ENCODE results near the gene SEMG2. TPM values are rescaled to one million over a fixed set of nuclear protein-coding genes. Genes with fewer than 3 reads are reported as not detected.

SEMG2 gene
- polyA plus RNA-seq, 1 of the 3 experiments (the other 2 are of a cell fraction), result not detected

GRCh38 chr20:45229264-45230056 lies 8.3 kb downstream of the SEMG2 start:
- no peak overlapping the region for H3K27ac ChIP-seq (ENCODE audit: low read depth in 2 of 2, low read length in 1 of 2)
- H3K9ac ChIP-seq, result no peak overlapping the region
- H3K9me2 ChIP-seq, result no peaks in the 10 kb centered on the region
- DNase-seq, result peak; percentile 12
- peaks cover 18% of the 10 kb centered on the region; the same call in 1 of the 2 replicates for H3K27me3 ChIP-seq (ENCODE audit: insufficient read depth)
- no peaks in the 10 kb centered on the region for H3K79me2 ChIP-seq (ENCODE audit: insufficient read depth)
- no peak overlapping the region for H2AFZ ChIP-seq (ENCODE audit: low read depth)
- WGBS (ENCODE audit: low lambda C conversion rate), result 18% methylated on average over 17 of the region's 18 CpGs
- H3K9me3 ChIP-seq, result no peaks in the 10 kb centered on the region
- TF ChIP-seq CHD2 (IDR thresholded peaks at IDR 0.05; ENCODE audit: low read length, partially characterized antibody) (no peak), FOXJ3 (CRISPR knock-in tag; IDR thresholded peaks at IDR 0.05) (no peak), TCF12 (IDR thresholded peaks at IDR 0.05) (no peak), NFIC (IDR thresholded peaks at IDR 0.05; ENCODE audit: borderline replicate concordance) (no peak), RXRA (IDR thresholded peaks at IDR 0.05; ENCODE audit: borderline replicate concordance, low read depth) (no peak), POLR2AphosphoS5 (IDR thresholded peaks at IDR 0.05; ENCODE audit: low read depth, low read length) (no peak), GABPA (IDR thresholded peaks at IDR 0.05; ENCODE audit: low read depth) (peak; percentile 54), CTCF (IDR thresholded peaks at IDR 0.05) (peak; percentile 40), RAD21 (IDR thresholded peaks at IDR 0.05; ENCODE audit: low read length) (peak; percentile 21; the same call in 1 of the 2 replicates), MAX (IDR thresholded peaks at IDR 0.05; ENCODE audit: low read depth) (no peak), SIN3A (IDR thresholded peaks at IDR 0.05; ENCODE audit: borderline replicate concordance, low read depth, low read length) (no peak), GATA2 (CRISPR knock-in tag; IDR thresholded peaks at IDR 0.05) (no peak), FOXM1 (IDR thresholded peaks at IDR 0.05; ENCODE audit: low read depth) (no peak)
- no peaks in the 10 kb centered on the region for H3F3A ChIP-seq (replicated peaks; ENCODE audit: insufficient read depth)
- no peaks in the 10 kb centered on the region for H4K20me1 ChIP-seq (ENCODE audit: insufficient read depth)
- no peak overlapping the region for H3K4me2 ChIP-seq
- H3K4me1 ChIP-seq (ENCODE audit: control insufficient read depth in 1 of 2, insufficient read depth in 2 of 2, low read depth in 1 of 2, low read length in 1 of 2), result no peaks in the 10 kb centered on the region
- CTCF ChIA-PET, result interaction anchor here (1.1 kb wide), 1 partner anchor 12 kb away, joined by 4 read pairs; no protein-coding TSS in a partner anchor
- 0 out of 4 replicates have a peak overlapping the region, but pooled peaks of 1 of the 2 experiments have one; percentile 16 for H3K4me3 ChIP-seq (ENCODE audit: low read depth in 2 of 2, low read length in 1 of 2)
- POLR2A ChIA-PET, result no interaction called here
- no peaks in the 10 kb centered on the region for H3K36me3 ChIP-seq (replicated peaks in 1 of 2; ENCODE audit: control insufficient read depth in 1 of 2, insufficient read depth in 2 of 2, low read length in 1 of 2)

- H3K4me1 ChIP-seq (ENCODE audit: control insufficient read depth in 1 of 2, insufficient read depth in 2 of 2, low read depth in 1 of 2, low read length in 1 of 2), result no peaks in the 10 kb centered on the region
- ChIA-PET CTCF (no interaction called here), POLR2A (no interaction called here)
- no peak overlapping the region for H3K27ac ChIP-seq (ENCODE audit: low read depth in 2 of 2, low read length in 1 of 2)
- H4K20me1 ChIP-seq (ENCODE audit: insufficient read depth), result no peaks in the 10 kb centered on the region
- no peak for DNase-seq
- no peaks in the 10 kb centered on the region for H3F3A ChIP-seq (replicated peaks; ENCODE audit: insufficient read depth)
- TF ChIP-seq NFIC (IDR thresholded peaks at IDR 0.05; ENCODE audit: borderline replicate concordance), result no peak
- no peak for TF ChIP-seq USF2 (IDR thresholded peaks at IDR 0.05; ENCODE audit: borderline replicate concordance, low read depth, low read length)
- no peak for TF ChIP-seq JUND (IDR thresholded peaks at IDR 0.05)
- no peak for TF ChIP-seq POLR2AphosphoS5 (IDR thresholded peaks at IDR 0.05; ENCODE audit: low read depth, low read length)
- TF ChIP-seq FOXJ3 (CRISPR knock-in tag; IDR thresholded peaks at IDR 0.05), result no peak
- no peak for TF ChIP-seq TEAD4 (IDR thresholded peaks at IDR 0.05; ENCODE audit: borderline replicate concordance, insufficient read depth)
- TF ChIP-seq IRF3 (IDR thresholded peaks at IDR 0.05; ENCODE audit: low read depth, low read length), result no peak
- TF ChIP-seq TAF1 (IDR thresholded peaks at IDR 0.05; ENCODE audit: borderline replicate concordance, low read depth, low read length), result no peak
- TF ChIP-seq FOXM1 (IDR thresholded peaks at IDR 0.05; ENCODE audit: low read depth), result no peak
- TF ChIP-seq CHD2 (IDR thresholded peaks at IDR 0.05; ENCODE audit: low read length, partially characterized antibody), result no peak
- no peak for TF ChIP-seq ZBTB33 (IDR thresholded peaks at IDR 0.05; ENCODE audit: borderline replicate concordance, low read depth)
- TF ChIP-seq YY1 (IDR thresholded peaks at IDR 0.05; ENCODE audit: low read depth), result no peak
- 33% methylated on average over 9 of the region's 9 CpGs for WGBS (ENCODE audit: low lambda C conversion rate)
- H3K79me2 ChIP-seq (ENCODE audit: insufficient read depth), result no peaks in the 10 kb centered on the region
- no peaks in the 10 kb centered on the region for H3K9me3 ChIP-seq
- H3K36me3 ChIP-seq (replicated peaks in 1 of 2; ENCODE audit: control insufficient read depth in 1 of 2, insufficient read depth in 2 of 2, low read length in 1 of 2), result no peaks in the 10 kb centered on the region
- H3K9me2 ChIP-seq, result no peaks in the 10 kb centered on the region
- H2AFZ ChIP-seq (ENCODE audit: low read depth), result 0 out of 2 replicates have a peak overlapping the region, but pooled peaks have one; percentile 41
- no peak overlapping the region for H3K4me3 ChIP-seq (ENCODE audit: low read depth in 2 of 2, low read length in 1 of 2)
- H3K9ac ChIP-seq, result no peak overlapping the region
- peaks cover 18% of the 10 kb centered on the region; the same call in 1 of the 2 replicates for H3K27me3 ChIP-seq (ENCODE audit: insufficient read depth)
- H3K4me2 ChIP-seq, result no peak overlapping the region
Observed at GRCh38 chr20:45230631-45231030, 9.5 kb downstream of the SEMG2 start.
